Femur (tissue), 1 donor: ENCODE results near the gene OTP.
"Not testable (repeated sequence)": the region's sequence is repeated elsewhere in the genome, so short reads cannot be mapped to it uniquely, and the experiment has no call there.

ENCODE experiments used
- DNase-seq: peaks from one replicate; pipeline ENCODE4 v3.0.0-alpha.2; 2017

Gene OTP

DNA sequence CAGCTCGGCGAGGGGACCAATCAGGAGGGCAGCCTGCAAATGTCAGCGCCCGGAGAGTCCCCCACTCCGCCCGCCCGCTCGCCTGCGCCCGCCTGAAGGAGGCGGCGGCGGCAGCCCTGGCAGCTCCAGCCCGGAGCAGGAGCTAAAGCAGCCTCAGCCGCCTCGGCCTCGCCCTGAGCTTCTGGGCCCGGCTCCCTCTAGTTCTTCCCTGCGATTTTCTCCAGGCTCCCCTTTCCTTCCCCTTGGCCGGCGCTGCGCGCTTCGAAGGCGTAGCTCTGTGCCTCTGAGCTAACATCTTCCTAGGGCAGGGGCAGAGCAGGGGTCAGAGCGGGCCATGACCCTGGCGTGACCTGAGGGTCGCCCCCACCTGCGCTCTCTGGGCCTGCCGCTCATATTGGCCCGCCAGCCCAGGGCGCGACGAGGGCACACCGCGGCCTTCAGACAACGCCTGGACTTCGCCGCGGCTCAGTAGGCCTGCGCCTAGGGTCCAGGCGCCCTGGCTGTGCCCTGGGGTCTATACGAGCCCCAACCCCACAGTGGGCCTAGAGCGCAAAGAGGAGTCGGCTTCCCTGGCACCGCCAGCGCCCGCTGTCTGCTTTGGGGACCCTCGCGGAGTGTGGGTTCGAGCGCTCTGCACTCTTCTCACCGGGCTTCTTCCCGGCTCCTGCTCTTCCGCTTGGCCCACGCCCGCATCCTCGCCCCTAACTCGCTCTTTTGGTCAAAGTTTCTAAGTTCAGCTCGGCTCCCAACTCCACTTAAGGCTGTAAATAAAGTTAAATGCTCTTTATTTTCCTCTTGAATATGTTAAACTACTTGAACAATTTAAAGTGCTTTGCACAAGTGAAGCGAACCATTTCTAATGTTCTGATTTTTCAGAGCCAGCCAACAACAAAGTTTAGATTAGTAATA is 504 bp upstream of the OTP start:
- no peak for DNase-seq

DNA sequence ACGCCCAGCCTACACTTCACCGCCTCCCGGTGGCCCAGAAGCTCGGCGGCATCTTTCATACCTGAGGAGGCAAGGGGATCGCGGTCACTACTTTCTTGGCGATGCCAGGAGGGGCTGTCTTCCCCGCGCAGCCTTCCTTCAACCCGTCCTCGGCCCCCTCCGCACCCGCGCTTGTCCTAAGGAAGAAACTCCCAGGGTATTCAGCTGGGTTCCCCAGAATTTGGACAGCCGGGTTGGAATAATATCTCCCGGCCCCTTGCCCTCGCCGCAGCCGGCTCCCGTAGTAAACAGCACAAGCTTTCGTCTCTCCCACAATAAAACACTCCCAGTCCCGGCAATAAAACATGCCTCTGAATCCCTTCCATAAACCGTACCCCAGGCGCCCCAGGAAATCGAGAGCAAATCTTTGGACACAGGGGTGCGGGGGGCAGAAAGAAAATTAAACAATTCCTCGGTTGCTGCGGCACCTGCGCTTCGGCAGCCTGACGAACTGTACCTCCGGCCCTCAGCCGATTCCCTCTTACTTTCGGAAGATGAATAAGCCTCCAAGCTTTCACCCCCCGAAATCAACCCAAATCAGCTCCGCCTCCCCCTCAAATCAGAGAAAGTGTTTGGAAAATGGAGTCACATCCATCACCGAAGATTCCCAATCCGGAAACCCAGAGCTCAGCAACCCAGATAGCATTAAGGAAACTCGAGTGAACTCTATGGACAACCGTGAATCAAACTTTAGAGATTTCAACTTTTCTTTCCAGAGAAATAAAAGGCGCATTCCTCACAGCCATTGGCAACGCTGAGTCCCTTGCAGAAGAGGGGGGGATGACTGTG is 1.1 kb downstream of the OTP start:
- DNase-seq = no peak

DNA sequence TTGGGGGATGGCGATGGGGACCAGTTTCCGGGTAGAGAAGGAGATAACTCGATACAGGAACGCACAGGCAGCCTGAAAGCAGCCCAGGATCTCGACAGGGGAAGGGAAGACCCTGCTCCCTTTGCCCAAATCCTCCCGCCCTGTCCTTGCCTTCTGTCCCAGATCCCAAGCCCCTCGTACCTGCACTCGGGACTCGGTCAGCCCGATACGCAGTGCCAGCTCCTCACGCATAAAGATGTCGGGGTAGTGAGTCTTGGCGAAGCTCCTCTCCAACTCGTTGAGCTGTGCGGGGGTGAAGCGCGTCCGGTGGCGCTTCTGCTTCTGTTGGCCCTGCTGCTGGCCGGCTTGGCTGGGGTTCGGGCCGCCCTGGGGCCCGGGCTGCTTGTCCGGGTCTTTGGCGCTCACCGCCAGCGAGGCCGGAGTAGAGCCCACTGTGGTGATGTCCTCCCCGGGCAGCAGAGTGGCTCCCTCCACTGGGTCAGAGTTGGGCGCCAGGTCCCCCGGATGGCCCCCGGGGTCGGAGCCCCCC is 1.8 kb downstream of the OTP start:
- DNase-seq = no peak

DNA sequence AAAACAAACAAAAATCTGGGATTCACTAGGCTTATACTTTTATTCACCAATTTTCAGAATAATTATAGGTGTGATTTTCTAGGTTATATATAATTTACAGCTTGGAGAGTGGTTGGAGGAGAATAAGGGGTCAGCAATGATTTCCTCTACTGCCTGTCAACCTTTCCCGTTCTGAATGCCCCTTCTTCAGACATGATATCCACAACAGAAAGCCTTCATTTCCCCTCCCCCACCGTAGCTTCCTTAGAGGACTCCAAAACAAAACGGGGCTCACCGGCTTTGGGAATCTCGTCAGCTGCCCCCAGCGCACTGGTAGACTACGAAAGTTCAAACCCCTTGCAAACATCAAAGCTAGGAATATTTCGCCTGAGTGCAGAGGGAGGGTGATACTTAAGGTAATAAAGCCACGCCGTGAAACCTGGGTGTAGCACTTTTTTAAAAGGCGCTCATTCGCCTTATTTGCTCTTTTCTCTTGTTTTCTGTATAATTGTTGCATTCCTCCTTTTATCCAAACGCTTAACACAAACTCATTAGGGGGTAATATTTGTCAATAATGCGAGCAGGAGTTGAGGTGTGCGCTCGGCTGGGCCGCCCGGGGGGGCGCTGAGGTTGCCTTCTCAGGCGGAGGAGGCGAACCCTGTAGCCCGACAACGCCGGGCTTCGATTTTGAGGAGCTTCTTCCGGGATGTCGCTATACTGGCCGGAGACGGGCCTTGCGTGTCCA is 2.4 kb downstream of the OTP start:
- no peak for DNase-seq

DNA sequence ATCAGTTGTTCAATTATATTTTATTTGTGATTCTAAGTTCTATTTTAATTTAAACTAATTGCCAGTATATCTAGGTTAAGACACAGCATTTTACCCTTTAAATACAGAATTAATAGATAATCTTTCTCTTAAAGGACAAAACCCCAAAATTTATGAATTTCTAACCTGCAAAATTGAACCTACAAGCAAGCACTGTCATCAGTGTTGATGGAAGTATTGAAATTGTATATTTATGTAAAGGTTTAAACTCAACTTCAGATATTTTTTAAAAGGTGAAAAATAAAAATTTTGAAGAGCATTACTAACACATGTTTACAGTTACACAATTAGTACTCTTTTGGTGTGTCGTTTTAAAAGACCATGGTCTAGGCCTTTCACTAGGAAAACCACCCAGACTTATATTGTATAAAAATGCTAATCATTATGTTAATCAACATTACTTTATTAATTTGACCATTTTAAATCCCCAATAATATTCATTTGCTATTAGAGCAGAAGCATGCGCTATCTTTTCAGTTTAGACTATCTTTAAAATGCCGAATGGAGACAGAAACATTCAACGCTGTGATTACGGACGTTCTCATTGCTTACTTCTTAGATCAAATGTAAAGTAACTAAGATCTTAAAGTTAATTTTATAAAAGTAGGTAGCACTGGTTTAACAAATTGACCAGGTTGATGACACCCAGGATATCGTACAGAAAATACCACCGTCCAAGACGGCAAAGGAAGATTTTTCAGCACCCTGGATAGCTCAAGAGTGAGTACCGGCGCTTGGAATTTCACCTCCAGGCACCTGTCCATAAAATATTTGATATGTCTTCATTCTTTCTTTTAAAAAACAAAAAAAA is 3.2 kb downstream of the OTP start:
- no peak for DNase-seq

DNA sequence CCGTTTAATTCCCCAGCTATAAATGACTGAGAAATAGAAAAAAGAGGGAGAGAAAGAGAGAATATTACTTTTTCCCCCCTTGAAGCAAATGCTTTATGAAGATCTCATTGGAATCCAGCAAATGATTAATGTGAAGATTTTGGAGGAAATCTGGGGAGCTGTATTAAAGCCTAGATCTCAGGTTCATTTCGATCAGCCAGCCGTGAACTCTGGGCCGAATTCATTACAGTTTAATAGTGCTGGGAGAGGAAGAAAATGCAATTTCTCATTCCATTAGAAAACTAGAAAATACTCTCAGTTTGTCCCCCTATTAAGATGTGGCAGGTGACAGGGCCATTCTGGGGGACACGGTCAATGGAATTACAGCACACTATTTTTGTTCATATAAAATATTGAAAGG is 4.8 kb downstream of the OTP start:
- DNase-seq = no peak

DNA sequence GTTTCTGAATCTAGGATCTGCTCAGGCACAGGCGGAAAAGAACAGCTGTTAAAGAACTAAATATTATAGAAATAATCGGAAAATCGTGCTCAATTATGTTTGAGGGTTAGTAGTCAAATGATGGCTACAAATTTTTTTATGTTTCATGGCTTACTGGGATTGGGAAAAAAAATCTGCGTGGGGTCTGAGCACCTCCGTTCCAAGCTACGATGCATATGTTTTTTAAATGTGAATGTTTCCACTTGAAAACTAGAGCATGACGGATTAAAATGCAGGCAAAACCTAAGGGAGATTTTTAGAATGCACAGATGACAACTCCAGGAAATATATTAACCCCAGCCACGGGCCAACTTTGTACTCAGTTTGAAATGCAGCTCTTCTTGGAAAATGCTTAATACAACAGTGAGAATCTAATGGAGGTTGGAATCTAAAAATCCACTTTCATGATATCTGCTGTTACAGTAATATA is 5.3 kb downstream of the OTP start:
- DNase-seq = no peak

DNA sequence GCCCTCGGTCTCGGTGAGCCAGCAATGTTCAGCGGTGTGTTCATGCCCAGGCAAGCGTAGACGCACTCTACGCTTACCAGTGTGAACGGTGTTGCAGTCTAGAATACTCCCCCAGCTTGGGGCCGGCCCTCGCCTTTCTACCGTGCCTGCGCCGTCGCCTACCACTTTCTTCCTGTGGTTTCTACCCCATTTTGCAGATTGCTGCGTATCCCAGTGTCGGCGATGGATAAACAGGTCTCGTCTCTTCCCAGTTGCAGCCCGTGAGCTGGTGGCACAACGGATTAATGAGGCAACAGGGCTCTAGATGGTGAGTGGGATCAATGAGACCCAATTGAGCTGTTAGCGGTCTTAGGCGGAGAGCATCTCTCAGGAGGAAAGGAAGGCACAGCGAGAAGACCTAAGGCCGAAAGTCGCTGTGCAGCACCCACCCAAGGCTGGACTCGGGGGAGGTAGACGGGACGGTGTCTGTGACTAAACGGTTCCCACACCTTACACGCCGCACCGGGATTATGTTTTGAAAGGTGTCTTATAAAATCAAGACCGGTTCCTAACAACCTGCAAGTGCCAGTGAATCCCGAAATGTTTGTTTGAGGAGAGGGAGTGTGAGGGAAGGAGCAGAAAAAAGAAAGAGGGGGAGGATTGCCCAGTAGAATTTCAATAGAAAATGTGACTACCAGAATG is 5.8 kb downstream of the OTP start:
- no peak for DNase-seq

DNA sequence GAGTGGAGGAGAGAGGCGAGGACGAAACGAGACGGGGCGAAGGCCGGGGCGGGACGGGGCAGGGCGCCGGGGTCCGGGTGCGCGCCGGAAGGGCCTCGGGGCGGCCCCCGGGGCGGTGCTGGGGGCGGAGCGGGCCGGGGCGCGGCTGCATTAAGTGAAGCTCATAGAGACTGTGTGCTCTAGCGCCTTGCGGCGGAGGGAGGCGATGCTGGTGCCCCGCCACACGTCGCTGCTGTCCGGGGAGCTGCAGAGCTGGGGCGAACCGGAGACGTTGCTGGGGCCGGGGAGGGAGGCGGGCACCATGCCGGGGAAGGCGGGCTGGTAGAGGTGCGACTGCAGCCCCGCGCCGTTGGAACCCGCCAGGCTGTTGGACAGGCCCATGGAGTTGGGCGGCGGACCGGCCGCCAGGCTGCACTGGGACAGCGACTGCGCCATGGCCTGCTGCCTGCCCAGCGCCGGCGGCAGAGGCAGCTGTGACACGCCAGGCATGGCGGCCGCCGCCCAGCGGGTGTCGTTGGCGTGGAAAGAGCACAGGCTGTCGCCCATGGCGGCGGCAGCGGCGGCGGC is 8.3 kb downstream of the OTP start:
- DNase-seq = peak; percentile 62

DNA sequence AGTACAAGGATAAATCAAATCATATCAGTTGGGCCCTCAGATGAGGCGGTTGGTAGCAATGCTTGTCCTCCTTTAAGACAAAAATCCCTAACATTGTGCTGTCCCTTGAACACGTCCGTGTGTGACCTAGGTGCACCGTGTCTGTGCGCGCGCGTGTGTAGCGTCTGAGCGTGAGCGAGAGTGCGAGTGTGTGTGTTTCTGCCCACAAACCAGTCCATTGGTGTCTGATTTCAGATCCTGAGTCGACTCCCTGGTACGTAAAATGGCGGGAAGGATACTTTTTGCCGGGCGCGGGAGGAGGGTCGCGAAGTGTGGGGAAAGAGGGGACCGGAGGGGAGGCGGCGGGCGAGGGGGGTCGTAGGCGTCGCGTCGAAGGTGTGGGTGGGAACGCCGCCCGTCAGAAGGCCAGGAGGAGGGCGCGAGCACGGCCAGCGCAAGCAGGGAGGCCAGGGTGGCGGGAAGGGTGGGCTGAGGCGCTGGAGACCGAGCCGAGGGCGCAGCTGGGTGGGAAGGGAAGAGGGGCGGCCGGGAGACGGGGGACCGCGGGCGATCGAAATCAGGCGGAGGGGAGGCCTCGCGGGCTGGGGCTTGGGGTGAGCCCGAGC is 8.9 kb downstream of the OTP start:
- DNase-seq = no peak

DNA sequence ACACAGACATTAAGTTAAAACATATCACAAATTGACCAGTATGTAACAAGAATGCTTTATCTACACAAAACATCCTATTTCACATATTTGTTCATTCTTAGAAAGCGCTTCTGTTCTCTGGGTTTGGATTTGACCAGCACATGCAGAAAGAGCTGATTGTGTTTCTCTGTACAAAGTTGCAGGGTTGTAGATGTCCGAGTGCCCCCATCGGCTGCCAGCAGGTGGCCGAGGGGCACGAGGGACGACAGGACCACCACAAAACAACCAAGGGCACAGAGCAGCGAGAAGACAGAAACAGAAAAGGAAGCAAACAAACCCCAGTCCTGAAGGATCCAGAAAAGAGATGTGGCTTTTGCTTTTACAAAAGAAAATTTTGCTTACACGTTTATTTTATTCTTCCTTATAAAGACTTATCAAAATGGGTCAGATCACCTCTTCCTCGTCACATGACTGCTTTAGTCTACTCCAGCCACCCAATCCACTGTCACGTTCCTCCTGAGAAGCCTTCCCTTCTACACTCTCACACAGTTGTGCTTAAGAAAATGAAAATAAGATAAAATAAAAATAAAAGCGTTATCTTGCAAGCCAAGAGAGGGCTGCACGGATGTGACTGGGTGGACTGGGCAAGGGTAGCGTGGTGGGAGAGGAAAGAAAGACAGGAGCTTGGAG is 9.5 kb downstream of the OTP start:
- no peak for DNase-seq

DNA sequence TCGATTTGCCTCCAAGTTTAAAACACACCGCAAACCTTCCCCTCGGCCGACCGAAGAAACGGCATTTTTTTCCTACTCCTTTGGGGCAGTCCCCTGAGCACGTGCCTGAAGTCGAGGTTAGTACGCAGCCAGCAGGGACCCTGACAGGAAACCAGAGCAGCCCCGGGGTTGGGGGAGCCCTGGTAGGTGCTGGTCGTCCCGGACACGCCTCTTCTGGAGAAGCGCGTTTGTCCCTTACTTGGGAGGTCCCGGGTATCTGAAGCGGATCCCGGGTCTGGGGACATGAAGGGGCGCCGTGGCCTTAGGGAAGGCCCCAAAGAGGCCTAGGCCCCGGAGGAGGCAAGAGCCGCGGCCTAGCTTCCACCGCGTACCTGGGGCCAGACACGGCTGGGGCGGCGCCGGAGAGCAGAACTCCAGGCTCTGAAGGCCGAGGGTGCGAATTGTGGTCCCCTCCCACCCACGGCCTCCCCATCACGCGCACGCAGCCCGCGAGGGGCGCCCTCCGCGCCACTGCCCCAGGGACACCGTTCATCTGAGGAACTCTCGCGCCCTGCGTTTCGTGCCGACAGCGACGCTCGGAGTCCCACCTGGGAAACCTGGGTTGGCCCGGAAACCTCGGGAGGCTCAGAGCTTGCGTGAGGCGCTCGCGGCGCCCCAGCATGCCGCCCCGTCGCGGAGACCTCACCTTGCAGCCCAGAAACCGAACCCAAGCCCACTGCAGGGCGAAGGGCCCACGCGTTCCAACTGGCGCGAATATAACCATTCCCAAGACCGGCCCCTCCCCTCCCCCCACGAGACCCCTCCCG is 10.4 kb downstream of the OTP start:
- no peak for DNase-seq

DNA sequence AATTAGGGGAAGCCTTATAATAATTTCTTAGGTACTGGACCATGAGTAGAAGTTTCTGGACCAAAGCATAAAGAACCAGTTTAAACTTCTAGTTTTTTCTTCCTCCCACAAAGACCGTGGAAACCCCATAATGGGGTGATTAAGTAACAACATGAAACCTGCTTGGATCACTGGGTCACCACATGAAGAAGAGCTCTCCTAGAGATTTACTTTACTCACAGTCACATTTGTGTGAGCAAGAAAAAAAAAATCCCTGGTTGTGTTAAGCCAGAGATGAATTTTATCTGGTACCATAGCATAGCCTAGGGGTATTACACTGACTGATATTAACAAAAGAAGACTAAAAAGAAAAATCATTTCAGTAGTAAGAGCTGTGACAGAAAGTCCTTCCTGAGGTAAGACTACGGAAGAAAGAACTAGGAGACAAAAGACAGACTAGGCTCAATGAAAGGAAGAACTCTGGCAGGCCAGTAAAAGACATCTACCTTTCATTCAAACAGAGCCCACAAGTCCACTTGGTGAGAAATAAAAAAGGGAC is 15.2 kb downstream of the OTP start:
- no peak for DNase-seq

DNA sequence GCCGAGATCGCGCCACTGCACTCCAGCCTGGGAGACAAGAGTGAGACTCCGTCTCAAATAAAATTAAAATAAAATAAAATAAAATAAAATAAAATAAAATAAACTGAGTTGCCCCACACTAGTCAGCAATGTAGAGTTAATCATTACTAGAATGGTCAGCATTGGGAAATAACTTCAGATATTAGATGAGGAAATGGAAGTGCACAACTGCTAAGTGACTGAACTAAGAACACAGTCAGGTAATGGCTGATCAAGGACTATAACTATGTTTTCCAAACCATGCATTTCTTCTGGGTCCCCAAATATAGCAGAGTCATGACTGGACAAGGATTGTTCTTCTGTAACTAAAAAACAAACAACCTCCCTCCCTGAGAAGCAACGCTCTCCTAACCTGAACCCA is 17.1 kb downstream of the OTP start:
- DNase-seq = no peak

DNA sequence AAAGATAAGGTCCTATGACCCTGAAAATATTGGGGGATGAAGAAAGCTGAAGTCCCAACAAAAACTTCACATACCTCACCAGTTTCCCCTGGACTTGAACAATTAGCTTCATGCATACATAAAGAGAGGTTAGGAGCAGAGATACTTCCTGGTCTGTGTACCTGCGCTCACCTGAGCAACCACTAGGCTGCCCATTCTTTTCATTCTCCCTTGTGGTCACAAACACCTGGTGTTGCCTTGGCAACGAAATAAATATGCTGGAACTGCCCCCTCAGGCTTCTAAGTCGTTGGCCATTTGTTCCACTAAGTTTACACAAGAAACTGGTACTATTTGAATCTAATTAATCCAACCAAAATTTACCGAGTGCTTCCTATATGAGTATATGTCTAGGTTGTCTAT is 18.1 kb downstream of the OTP start:
- DNase-seq = no peak

DNA sequence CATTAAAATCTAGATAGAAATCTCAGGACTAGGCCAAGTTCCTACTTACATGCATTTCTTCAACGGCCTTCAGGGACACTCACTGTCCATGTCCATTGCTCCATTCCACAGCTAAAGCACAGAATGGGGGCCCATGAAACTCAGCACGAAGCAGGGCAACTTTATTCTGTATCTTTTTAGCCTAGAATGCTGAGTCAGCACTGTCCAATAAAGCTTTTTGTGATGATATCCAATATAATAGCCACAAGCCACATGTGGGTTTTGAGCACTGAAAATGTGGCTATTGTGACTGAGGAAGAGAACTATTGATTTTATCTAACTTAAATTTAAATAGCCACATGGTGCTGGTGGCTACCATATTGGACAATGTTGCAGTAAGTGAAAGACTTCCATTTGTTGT is 21.6 kb downstream of the OTP start:
- no peak for DNase-seq

DNA sequence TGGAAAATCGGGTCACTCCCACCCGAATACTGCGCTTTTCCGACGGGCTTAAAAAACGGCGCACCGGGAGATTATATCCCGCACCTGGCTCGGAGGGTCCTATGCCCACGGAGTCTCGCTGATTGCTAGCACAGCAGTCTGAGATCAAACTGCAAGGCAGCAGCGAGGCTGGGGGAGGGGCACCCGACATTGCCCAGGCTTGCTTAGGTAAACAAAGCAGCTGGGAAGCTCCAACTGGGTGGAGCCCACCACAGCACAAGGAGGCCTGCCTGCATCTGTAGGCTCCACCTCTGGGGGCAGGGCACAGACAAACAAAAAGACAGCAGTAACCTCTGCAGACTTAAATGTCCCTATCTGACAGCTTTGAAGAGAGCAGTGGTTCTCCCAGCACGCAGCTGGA is 29.6 kb downstream of the OTP start:
- not testable (repeated sequence) for DNase-seq

DNA sequence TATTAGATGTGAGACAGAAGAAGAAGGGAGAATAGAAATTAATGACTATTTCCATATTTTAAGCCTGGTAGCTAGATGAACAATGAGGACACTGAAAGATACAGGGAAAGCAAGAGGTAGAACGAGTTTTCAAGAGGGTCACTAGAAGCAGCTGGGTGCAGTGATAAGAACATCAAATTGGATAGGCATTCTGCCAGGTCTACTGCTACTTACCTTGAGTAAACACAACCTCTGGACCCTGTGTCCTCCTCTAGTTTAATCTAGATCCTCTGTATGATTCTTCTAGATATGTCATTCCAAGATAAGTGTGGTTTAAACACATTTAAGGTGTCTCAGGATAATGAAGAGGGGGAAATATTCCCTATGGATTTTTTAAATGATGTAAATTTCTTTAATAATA is 31.2 kb downstream of the OTP start:
- DNase-seq = no peak

DNA sequence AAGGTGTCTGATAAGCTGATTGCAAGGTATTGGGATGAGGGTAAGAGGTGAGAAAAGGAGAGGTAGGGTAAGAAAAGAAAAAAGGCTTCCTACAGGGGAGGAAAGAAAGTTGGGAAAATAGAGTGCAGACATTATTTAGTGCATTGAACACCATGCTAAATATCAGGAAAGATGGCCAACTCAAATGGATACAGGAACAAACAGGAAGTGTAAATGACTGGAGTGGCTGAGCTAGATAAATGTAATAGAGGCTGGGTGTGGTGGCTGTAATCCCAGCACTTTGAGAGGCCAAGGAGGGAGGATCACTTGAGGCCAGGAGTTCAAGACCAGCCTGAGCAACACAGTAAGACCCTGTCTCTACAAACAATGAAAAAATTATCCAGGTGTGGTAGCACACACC is 32.2 kb downstream of the OTP start:
- DNase-seq = no peak
